Raji (cell line): ENCODE measurements around the gene PTPRA.

ENCODE experiments used
- POLR2A ChIP-seq: IDR thresholded peaks from 2 replicates; pipeline ENCODE4 v1.6.1; 2011; ENCODE audit warnings: low read depth, low read length, control low read depth; ENCODE audit not compliant: insufficient read depth

PTPRA gene

DNA sequence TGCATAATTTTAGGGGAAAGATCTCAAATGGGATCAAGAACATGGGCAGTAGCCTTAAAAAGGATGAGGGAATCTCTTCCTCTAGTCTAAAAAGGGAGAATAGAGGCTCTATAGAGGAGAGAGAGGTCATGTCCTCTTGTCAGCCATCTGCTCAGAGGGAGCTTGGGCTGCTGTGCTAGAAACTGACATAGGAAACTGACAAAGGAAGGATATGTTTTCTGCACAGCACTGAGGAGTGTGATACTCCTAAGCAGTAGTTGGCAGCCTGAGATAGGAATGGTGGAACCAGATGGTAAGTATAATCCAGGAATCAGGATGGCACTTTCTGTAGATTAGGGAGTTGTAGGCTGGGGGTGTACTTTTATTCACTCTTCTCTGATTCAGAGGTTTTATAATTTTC lies 59.2 kb downstream of the PTPRA start:
- TF ChIP-seq POLR2A: no peak

GRCh38 chr20:2937902-2938301 lies 64.6 kb downstream of the PTPRA start:
- TF ChIP-seq POLR2A: no peak

DNA sequence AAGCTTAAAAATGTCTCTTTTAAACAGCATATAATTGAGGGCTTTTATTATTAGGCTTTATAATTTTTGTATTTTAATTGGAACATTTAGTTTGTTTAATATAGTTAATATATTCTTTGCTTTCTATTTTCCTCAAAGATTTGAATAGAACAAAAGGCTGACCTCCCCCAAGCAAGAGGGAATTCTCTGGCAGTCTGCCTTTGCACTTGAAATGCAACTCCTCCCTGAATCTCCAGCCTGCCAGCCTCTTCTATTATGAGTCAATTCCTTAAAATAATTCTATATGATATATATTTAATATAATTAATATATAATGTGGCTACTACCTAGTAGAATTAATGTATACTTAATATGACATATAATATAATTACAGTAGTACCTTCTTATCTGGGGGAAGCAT lies 69.2 kb downstream of the PTPRA start:
- TF ChIP-seq POLR2A: no peak

- TF ChIP-seq POLR2A: no peak
Measured at GRCh38 chr20:2946988-2947961, 74.0 kb downstream of the PTPRA start.

DNA sequence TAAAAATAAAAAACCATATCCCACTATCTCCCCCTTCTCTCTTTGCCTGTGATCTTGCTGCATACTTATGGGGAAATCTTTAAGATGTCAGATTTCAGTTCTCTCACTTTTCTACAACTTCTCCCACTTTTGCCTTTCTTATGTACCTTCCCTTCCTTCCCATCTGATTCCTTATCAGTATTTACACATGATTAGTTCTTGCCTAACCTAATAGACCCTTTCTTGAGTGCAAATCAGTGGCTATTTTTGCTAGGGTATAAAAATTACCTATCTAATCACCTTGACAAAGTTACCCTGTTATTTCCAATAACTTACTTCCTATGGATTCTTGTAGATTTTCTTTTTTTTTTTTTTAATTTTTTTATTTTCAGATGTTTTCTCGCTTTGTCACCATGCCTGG lies 75.7 kb downstream of the PTPRA start:
- no peak for TF ChIP-seq POLR2A

DNA sequence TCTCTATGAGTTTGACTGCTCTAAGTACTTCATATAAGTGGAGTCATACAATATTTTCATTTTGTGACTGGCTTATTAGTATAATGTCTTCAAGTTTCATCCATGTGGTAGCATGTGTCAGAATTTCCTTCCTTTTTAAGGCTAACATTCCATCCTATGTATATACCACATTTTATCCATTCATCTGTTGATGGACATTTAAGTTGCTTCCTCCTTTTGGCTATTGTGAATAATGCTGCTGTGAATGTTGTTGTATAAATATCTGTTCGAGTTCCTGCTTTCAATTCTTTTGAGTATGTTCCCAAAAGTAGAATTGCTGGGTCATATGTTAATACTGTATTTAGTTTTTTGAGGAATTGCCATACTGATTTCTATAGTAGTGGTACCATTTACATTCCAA lies 79.5 kb downstream of the PTPRA start:
- TF ChIP-seq POLR2A: no peak

DNA sequence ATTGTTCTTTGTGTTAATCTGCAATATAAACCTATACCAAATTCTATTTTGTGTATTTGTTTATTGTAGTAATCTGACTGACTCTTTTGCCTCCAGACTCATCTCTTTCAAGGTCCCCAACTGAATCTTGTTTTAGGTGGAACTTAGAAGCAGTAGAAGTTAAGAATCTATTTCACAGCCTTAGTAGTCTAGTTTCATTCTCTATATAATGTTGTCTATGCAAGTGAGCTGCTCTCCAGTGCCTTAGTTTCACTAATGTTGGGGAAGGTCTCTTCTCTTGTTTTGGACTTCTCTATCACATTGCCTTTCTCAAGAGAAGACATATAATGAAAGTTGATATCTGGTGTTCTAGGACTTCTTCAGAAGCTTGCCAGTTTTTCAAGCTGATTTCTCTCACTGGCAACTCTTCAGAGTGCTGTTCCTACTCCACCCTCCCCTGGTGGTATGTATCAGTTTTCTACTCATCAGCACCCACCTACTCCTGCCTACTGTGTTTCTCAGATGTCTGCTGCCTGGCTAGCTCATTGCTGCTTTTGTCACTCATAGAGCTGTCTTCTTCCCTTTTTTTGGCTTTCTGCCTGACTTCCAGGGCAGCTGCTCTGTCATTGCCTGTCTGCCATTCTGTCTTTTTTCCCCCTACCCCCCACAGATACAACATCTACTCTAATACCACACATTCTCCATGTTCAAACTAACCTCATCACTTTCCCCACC lies 82.1 kb downstream of the PTPRA start:
- TF ChIP-seq POLR2A: no peak

DNA sequence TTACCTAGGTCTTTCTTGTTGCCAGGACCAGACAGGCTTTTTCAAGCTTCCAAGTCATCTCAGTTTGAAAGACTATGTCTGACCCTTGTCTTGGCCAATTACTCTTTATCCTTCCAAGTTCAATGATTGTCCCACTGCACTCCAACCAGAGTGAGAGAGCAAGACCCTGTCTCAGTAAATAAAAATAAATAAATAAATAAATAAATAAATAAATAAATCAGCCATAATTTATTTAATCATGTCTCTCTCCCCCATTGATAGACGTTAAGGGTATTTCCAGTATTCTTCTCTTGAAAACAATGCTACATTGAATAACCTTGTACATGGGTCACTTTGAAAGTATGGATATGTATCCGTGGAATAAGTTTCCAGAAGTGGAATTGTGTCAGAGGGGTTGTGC lies 83.2 kb downstream of the PTPRA start:
- TF ChIP-seq POLR2A: no peak

- TF ChIP-seq POLR2A: no peak
Measured at GRCh38 chr20:2967841-2968240, 94.6 kb downstream of the PTPRA start.

DNA sequence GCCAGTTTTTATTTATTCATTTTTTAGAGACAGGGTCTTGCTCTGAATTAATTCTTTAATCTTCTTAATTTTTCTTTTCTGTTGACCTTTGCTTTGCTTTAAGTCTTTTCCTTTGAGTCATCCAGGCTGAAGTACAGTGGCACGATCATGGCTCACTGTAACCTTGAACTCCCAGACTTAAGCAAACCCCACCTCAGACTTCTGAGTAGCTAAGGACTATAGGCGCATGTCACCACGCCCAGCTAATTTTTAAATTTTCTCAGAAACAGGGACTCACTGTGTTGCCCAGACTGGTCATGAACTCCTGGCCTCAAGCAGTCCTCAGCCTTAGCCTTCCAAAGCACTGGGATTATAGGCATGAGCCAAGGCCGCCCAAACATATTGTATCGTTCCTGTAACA lies 98.8 kb downstream of the PTPRA start:
- no peak for TF ChIP-seq POLR2A

DNA sequence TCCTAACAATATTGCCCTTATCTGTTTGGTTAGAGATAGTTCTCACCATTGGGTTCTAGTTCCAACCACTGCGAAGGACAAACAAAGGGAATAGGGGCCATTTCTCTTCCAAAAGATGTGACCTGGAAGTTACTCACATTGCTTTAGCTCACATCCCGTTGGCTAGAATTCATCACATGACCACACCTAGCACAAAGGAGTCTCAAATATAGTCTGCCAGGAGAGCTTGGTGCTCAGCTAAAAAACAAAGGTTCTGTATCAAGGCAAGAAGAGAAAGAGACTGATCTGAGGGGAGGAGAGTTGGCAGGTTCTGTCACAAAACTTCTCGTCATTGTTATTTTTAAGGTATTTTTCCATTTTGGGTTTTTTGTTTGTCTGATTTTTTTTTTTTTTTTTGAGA lies 100.3 kb downstream of the PTPRA start:
- no peak for TF ChIP-seq POLR2A

- no peak for TF ChIP-seq POLR2A
Measured at GRCh38 chr20:2978519-2978918, 105.2 kb downstream of the PTPRA start.

GRCh38 chr20:2981646-2982045 lies 108.4 kb downstream of the PTPRA start:
- no peak for TF ChIP-seq POLR2A

DNA sequence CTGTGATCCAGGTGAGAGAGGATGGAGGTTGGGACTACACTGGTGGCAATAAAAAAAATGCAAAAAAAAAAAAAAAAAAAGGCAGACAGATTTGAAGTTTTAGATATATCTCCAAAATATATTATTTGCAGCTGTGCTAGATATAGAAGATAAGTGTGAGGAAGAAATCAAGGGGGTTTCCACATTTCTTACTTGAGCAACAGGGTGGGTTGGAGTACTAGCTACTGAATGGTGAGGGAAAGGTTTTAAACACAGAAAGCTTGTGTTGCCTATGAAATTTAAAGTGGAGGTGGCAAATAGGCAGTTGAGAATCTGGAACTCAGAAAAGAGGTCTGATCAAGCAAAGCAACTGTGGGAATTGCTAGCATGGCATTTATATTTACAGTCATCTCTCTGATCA lies 110.2 kb downstream of the PTPRA start:
- no peak for TF ChIP-seq POLR2A

DNA sequence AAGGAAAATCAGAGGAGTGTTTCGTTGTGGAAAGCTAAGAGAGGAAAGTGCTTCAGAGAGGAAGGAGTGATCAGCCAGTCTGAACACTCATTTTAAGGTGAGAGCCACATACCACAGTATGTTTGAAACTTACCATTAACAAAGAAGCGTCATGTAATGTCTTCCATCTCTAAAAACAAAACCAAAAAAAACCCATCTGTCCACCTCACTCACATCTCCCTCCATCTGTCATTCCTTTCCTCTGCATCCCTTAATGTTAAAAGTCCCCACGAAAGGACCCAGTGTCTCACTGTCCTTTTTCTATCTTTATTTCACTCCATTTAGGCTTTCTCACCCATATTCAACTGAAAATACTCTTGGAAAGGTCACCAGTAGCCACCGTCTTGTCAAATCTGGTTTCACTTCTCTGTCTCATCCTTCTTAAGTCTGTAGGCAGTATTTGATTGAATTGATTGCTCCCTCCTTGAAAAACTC lies 110.8 kb downstream of the PTPRA start:
- TF ChIP-seq POLR2A: no peak
